Measurements from ENCODE around the gene NDUFAF8.
A peak's percentile ranks its signal among the peaks of the same experiment; 100 is the strongest.

Gene NDUFAF8

DNA sequence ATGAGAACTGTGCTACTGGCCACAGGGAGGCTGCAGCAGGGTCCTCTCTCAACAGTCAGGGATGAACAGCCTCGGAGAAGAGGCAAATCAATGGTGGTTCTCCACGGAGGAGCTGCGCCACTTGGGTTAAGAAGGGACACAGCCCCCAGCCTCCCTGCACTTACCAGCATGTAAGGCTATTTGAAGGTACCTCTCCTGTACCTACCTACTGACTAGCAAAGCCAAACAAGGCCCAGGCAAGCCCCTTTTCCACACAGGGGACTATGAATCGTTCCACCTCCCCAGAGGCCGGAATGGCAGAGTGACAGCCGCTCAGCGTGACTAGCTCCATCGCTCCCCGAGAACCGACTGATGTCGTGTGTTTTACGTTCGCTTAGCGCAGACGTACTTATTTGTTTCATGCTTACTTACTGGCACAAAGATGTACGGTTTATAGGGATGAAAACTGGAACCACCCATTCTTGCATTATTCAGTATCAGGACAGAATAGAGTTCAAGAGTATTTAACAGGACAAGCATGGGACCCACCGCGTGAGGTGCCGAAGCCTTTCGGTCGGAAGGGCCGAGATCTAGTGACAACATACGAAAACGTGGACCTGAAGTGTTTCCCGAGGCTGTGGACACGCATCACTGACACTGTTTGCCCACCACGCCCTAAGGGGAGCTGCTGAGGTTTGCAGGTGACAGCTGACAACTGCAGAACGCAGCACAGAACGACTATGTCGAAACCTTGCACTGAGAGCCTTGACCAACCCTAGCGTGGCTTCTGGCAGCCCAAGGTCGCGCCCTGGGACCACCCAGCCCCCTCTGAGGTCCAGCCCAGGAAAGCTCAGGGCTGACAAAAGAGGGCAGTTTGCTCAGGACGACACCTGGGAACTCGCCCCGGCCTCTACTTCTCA, 1.3 kb upstream of the NDUFAF8 start:
- DNase-seq: no peak

DNA sequence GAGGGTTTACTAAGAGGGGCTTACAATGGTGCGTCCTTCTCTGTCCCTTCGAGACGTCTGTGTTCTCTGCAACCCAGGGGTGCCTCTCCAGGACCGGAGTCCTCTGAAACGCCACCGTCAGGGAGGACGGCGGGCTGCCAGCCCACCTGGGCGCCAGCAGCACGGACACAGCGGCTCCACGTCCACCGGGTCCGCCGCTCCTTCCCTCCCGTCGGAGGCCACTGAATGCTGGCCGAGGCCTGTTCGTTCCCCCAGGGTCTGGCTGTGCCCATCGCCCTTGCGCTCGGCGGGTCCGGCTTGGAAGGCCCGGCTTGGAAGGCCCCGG, 666 bp upstream of the NDUFAF8 start:
- no peak for DNase-seq

DNA sequence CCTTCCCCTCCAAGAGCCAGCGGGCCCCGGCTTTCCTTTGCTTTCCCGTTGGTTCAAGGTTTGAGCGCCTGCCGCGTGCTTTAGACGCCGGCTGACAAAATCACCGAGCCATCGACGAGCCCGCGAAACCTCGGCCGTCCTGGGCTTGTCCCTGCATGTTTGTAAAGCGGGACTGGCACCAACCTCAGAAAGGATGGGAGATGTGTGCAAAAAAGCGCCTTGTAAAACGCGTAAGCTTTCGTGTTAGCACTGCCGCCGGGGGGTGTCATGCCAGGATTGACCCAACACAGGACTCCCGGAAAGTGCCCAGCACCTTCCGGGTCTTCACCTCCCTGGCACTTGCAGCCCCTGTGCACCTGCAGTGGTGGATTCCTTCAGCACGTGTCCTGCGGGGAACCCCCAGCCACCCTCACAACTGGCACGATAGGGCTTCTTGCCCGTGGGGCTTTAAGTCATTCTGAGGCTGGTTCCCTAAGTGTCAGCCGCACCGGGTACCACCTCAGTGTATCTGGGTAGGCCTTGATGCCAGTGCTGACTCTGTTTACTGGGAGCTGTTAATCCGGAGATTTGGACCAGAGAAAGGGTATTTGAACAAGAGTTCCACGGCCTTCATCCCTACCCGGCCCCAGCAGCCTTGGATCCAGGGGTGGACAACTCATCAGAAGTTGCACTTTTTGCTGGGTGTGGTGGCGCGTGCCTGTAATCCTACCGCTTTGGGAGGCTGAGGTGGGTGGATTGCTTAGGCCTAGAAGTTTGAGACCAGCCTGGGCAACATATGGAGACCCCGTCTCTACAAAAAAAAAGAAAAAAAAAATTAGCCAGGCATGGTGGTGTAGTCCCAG, 817 bp downstream of the NDUFAF8 start:
- DNase-seq: peak in 2 of 58 donors; percentile 12 to 36

DNA sequence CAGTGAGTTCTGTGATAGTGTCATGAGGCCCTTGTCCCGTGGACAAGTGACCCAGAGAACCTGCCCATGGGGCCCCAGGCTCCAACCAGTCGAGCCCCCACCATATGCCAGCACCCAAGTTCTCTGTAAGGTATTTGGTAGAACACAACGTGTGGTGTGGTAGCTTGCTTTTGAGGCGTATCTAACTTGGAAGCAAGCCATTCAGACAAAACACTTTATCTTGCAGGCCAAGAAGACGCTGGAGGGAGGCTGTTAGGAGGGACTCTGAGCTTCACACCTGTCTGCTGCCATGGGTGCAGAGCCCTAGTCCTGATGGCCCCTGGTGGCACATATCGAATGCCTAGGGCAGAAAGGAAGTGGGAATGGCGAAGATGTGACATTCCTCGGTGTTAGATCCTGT, 1.6 kb downstream of the NDUFAF8 start:
- DNase-seq: no peak

DNA sequence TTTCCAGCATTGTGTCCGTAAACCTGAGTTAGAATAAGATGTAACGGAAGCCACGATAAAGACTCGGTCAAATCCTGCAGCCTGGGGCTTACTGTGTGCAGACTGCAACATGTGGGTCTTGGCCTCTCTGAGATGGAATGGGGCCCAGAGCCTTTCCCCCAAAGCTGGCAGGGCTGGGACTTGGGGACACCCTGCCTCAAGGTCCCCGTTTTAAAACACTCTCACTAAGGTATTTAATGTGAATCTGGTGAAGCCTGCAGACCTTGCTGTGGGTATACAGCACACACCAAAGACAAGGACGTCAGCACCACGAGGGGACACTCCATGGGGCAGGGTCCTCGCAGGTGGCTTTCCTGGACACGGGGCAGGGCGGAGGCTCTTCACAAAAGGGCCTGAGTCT, 2.1 kb downstream of the NDUFAF8 start:
- no peak for DNase-seq

DNA sequence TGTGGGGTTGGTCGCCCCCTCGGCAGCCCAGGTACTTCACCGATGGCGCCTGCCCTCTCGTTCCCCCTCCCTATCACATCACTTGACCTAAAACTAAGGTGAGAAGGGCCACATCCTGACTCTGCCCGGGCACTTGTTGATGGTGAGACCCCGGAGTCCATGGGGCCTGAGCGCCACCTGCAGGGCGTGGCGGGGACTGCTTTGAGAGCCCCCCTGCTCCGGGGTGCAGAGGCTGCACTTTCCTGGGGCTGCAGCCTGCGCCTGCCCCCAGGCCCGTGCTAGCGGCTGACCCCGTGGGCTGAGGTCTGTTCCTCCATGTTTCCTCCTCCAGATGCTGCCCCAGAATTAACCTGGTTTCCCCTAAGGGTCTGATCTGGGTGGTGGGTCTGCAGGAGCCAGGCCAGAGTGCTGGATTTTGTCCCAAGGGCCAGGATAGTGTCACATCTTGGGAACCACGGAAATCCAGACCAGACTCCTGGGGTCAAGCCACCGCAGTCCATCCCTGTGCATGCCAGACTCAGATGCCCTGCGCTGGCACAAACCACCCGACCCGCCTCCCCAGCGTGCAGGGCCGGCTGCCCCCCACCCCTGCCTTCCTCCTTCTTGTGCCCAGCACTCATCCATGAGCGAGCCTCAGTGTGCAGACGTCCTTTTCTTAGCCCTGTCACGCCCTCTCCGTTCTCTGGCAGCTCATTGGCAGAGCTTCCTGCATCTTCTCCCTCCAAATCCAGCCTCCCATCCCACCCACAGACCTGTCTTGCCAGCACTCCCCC, 2.7 kb downstream of the NDUFAF8 start:
- DNase-seq: peak in 33 of 58 donors; percentile 9 to 59 (median 29)

DNA sequence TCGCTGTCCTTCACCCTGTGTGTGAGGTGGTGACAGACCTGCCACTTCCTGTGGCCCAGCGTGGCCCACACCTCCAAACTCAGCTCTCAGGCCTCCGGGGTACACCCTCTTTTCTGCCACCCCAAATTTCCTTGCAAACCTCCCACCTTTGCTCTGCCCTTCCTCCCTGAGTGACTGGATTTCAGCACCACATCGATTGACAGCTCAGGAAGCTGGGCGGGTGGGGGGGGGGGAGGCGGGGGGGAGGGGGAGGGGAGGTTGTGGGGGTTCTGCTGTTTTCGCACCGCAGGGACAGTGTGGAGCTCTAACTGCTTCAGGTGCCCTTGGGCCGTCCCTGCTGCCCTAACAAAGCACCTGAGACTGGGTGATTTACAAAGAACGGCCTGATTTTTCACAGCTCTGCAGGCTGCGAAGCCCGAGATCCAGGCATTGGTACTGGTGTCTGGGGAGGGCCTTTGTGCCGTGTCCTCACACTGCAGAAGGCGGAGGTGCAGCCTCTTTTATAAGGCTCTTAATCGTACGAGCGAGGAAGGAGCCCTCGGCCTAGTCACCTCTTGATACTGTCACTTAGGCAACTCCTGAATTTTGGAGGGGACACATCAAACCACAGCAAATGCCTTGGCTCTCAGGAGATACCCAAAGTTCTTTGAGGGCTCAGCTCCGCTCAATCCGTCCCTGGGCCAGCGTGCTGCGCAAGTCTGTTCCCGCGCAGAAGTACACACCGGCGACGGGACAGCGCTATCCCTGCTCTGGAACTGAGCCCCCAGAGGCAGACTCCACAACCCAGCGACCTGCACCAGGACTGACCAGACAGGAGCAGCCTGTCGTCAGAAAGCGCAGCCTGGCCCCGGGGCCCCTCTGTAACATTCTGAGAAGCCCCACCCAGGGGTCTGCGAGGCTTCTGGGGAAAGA, 3.6 kb downstream of the NDUFAF8 start:
- no peak for DNase-seq

DNA sequence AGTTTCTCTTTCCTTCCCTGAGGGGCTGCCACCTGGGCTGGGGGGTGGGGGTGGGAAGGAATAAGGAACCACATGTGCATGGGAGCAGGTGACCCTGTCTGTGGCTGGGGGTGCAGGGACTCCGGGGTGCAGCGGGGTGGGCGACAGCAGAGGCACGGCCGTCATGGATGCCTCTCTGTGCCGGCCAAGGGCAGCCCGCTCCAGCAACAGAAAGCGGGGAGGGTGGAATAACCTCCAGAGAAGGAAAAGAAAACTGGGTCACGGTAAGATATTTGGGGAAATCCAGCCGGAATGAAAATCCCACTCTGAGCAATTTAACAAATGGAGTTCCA, 4.2 kb downstream of the NDUFAF8 start:
- no peak for DNase-seq

DNA sequence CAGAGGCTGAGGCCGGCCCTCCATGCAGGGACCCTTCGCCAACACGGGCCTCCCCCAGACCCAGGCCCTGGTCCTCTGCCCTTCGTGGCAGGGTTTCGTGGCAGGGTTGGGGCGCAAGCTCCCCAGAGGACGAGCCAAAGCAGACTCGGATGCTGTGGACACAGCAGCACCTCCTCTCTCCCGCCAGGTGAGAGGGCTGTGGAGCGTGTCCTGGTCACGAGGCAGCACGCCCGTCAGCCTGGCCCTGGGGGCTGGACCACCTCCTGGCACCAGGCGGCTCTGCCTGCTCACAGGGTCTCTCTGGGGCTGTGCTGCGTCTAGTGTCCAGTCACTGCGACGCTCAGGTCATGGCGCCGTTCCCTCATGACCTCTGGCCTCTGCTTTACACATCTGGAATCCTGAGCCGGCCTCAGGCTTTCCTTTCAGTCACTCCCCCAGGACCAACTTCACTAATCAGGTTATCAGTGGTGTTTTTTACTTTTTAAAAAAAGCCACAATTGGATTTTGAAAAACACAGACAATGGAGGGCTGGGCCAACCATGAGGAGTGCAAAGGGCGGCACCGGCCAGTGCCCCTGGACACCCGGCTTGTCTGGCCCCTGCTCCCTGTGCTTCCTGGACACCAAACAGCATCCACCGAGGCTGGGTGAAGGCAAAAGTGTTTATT, 5.4 kb downstream of the NDUFAF8 start:
- DNase-seq: no peak

DNA sequence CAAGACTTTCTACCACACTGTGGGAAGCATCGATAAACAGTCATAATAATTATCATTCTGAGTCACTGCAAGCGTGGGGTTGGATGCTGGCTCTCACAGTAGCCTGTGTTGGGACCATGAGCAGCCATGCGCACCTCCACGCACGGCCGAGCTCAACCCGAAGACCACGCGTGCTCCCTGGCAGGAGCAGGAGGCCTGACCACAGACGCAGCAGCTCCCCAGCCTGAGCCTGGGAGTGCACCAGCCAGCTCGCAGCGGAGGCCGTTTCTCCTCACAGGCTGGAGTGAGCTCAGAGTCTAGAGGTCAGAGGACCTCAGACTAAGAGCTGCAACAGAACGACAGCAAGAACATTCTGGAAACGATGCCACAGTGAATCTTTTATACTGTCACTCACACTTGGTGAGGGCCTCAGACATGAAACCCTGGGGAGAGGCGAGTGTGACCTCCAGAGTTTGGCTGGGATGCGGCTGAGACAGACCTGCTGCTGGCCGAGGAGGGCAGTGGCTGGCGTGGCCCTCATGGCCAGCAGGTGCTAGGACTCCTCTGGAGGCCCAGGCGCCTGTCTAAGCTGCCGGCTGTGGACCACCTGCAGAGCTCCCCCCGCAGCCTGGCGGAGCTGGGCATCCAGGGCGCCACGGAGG, 6.0 kb downstream of the NDUFAF8 start:
- no peak for DNase-seq

DNA sequence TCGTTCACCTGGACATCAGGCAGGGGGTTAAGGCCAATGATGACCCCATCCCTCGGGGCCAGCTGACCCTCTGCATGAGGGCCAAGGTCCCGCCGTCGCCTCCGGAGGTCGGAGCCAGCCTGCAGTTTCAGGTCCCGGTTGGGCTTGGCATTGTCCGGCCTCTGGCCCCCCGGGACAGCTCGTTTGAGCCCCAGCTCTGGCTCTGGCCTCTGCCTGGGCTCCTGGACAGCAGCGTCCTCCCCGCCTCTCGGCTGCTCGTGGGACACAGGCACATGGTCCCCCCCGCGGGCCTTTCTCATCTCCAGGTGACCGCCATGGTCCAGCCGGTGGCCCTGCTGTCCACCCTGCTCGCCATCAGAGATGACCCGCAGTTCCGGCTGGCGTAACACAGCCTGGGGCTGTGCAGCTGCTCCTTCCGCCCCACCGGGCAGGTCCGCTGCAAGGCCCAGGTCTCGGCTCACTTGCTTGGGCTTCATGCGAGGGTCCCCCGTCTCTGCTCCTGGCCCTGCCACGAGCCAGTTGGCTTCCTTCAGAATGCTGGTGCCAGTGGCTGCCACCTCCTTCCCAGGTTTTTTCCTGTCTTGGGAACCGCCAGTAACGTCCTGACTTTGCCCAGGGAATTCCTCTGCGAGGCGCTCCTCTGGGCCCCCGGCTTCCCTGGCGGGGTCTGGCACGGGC, 6.7 kb downstream of the NDUFAF8 start:
- DNase-seq: no peak

DNA sequence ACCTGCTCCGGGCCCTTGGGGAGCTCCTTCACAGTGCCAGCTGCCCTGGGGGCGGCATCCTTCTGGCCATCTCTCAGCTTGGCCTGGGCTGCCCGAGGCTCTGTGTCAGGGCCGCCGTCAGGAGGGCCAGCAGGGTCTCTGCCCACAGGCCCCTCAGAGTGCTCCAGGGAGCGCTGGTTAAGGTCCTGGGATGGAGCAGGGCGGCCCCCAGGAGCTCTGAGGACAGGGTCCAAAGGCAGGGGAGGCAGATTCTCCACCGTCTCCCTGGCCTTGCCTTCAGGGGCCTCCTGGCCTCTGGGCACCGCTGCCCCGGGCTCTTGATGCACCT, 7.2 kb downstream of the NDUFAF8 start:
- DNase-seq: no peak

DNA sequence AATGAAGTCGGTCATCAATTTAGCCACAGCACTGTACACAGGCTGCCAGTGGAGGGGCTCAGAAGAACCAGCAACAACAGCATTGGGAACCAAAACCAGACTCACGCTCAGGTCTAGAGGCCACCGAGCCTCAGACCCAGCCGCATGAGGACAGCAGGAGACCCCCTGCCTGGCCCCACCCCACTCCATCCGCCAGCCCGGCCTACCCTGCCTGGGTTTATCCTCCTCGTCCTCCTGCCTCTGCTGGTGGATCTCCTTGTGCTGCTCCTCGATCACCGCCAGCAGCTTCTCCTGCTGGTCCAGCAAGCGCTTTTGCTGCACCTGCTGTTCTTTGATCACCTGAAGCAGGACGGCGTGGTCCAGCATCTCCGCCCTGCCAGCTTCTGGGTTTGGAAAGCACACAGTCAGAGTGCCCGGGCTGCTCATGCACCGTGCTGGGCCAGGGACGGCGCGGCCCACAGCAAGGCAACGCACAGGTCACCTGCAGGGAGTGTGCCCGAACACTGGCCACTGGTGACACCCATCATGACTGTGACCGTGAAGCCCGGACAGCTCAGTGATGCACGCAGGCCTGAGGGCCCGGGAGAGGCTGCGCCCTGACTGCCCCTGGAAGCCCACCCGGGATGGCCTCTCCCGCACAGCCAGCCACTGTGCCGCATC, 7.7 kb downstream of the NDUFAF8 start:
- no peak for DNase-seq

DNA sequence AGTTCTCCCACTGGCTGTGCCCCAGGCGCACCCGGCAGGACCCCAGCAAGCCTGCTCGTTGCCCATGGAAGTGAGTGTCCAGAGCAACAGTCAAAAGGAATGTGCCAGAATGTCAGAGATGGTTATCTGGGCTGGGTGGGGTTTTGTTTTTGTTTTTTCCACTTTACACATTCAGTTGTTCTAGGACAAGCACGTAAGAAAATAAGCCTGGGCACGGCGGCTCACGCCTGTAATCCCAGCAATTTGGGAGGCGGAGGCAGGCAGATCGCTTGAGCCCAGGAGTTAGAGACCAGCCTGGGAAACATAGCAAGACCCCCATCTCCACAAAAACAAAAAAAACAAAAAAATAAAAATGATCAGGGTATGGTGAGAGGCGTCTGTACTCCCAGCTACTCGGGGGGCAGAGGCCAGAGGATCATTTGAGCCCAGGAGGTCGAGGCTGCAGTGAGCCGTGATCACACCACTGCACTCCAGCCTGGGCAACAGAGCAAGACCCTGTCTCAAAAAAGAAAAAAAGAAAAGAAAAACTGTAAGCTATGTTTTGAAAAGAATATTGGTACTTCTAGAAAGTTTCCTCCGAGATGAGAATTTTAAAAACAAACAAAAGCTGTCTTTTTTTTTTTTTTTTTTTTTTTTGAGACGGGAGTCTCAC, 8.3 kb downstream of the NDUFAF8 start:
- no peak for DNase-seq

DNA sequence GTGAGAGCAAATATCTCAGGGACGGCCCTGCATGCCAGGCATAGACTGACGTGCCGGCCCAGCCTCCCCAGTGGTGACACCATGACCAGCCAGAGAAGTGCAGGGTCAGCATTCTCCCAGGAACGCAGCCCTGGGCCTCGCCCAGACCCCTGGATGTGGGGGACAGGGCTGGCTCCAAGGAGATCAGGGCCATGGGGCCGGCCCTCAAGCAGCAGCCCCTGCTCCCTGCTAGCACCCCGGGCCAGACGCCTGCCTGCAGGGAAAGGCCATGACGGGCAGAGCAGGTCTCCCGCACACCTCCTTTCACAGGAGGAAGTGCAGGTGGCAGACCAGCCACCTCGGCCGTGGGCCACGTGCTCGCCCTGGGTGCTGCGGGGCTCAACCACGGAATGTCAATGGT, 9.5 kb downstream of the NDUFAF8 start:
- no peak for DNase-seq

DNA sequence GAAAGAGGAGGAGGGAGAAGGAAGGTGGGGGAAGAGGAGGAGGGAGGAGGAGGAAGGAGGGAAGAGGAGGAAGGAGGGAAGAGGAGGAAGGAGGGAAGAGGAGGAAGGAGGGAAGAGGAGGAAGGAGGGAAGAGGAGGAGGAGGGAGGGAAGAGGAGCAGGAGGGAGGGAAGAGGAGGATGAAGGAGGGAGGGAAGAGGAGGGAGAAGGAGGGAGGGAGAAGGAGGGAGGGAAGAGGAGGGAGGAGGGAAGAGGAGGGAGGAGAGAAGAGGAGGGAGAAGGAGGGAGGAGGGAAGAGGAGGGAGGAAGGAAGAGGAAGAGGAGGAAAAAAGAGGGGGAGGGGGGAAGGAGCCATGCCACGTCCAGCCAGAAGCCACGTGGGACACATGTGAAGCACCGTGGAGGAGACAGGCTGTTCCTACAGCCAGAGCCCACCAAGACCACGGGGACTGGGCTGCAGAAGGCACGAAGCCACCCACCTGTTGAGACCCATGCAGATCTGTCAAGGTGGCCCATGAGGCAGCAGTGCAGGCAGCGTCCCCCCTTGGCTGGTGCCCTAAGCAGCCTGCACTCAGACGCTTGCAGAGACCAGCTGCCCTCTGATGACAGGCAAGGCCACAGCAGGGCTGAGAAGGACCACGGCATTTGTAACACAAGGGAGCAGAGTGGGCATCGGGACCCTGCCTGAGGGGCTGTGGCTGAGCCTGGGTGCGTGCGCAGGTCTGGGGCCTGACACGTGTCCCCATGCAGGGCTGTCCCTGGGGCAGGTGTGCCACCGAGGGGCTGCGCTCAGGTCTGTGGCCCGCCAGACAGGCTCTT, 10.3 kb downstream of the NDUFAF8 start:
- no peak for DNase-seq
